H4 (cell line): Measurements from ENCODE around the gene SLAMF1. TPM values are rescaled to one million over a fixed set of nuclear protein-coding genes. Genes with fewer than 3 reads are reported as not detected.
"Not testable (repeated sequence)": the region's sequence is repeated elsewhere in the genome, so short reads cannot be mapped to it uniquely, and the experiment has no call there.

Experiments used
- DNase-seq: peaks from one replicate; pipeline ENCODE4 v3.0.0-alpha.2; 2015; ENCODE audit warnings: low spot score
- total RNA-seq: library from RNA; depleted of rRNA; stranded (reverse); fragments of >200 nt; shearing (Covaris generic); gene quantifications from 2 replicates; pipeline ENCODE4 v1.2.3, GENCODE V29; 2014; rRNA removed

The SLAMF1 gene
- total RNA-seq, 1 experiment from 2014 or later = not detected

DNA sequence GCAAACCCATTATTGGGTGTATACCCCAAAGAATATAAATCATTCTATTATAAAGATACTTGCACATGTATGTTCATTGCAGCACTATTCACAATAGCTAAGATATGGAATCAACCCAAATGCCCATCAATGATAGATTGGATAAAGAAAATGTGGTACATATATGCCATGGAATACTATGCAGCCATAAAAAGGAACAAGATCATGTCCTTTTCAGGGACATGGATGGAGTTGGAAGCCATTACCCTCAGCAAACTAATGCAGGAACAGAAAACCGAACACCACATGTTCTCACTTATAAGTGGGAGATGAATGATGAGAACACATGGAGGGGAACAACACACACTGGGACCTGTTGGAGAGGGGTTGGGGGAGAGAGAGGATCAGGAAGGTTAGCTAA is 83.6 kb downstream of the SLAMF1 start:
- DNase-seq = not testable (repeated sequence)

DNA sequence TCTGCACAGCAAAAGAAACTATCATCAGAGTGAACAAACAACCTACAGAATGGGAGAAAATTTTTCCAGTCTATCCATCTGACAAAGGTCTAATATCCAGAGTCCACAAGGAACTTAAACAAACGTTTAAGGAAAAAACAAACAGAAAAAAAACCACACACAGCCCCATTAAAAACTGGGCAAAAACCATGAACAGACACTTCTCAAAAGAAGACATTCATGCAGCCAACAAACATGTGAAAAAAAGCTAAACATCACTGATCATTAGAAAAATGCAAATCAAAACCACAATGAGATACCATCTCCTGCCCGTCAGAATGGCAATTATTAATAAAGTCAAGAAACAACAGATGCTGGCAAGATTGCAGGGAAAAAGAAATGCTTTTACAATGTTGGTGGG is 84.1 kb downstream of the SLAMF1 start:
- not testable (repeated sequence) for DNase-seq

DNA sequence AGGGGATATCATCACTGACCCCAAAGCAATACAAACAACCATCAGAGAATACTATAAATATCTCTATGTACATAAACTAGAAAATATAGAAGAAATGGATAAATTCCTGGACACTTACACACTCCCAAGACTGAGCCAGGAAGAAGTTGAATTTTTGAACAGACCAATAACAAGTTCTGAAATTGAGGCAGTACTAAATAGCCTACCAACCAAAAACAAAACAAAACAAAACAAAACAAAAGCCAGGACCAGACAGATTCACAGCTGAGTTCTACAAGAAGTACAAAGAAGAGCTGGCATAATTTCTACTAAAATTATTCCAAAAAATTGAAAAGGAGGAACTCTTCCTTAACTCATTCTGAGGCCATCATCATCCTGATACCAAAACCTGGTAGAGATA is 86.0 kb downstream of the SLAMF1 start:
- DNase-seq = no peak

DNA sequence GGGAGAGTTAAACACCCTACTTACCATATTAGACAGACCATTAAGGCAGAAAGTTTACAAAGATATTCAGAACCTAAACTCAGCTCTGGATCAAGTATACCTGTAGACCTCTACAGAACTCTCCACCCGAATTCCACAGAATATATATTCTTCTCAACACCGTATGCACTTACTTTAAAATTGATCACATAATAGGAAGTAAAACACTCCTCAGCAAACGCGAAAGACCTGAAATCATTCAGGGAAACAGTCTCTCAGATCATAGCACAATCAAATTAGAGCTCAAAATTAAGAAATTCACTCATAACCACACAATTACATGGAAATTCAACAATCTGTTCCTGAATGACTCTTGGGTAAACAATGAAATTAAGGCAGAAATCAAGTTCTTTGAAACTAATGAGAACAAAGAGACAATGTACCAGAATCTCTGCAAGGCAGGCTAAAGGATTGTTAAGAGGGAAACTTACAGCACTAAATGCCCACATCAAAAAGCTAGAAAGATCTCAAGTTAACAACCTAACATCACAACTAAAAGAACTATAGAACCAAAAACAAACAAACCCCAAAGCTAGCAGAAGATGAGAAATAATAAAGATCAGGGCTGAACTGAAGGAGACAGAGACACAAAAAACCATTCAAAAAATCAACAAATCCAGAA is 86.7 kb downstream of the SLAMF1 start:
- no peak for DNase-seq

DNA sequence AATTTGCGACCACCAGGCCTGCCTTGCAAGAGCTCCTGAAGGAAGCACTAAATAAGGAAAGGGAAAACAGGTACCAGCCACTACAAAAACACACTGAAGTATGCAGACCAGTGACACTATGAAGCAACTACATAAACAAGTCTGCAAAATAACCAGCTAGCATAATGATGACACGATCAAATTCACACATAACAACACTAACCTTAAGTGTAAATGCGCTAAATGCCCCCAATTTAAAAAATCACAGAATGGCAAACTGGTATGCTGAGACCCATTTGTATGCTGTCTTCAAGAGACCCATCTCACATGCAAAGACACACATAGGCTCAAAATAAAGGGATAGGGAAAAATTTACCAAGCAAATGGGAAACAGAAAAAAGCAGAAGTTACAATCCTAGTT is 87.4 kb downstream of the SLAMF1 start:
- DNase-seq = not testable (repeated sequence)

DNA sequence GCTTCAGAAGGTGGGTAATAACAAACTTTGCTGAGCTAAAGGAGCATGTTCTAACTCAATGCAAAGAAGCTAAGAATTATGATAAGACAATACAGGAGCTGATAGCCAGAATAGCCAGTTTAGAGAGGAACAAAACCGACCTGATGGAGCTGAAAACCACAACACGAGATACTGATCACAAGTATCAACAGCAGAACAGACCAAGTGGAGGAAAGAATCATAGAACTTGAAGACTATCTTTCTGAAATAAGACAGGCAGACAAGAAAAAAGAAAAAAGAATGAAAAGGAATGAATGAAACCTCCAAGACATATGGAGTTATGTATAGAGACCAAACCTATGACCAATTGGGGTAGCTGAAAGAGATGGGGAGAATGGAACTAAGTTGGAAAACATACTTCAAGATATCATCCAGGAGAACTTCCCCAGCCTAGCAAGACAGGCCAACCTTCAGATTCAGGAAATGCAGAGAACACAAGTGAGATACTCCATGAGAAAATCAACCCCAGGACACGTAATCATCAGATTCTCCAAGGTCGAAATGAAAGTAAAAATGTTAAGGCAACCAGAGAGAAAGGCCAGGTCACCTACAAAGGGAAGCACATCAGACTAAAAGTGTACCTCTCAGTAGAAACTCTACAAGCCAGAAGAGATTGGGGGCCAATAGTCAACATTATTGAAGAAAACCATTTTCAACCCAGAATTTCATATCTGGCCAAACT is 88.0 kb downstream of the SLAMF1 start:
- DNase-seq = no peak

Other genes starting within 250 kb of the SLAMF1 start
- gene VANGL2, start 246.5 kb downstream of the SLAMF1 start, total RNA-seq = 1.2 and 1.8 TPM in 2 replicates
- gene SLAMF6, start 123.8 kb downstream of the SLAMF1 start, total RNA-seq = not detected in 2 replicates
- gene CD84, start 67.5 kb downstream of the SLAMF1 start, total RNA-seq = not detected in 2 replicates
- gene CD48, start 64.8 kb upstream of the SLAMF1 start, total RNA-seq = not detected in 2 replicates
- 1.8 and 2.5 TPM in 2 replicates for gene SLAMF7, start 92.2 kb upstream of the SLAMF1 start, total RNA-seq
- not detected in 2 replicates for gene LY9, start 149.1 kb upstream of the SLAMF1 start, total RNA-seq
- not detected in 2 replicates for gene CD244, start 215.8 kb upstream of the SLAMF1 start, total RNA-seq
- gene ITLN1, start 238.1 kb upstream of the SLAMF1 start, total RNA-seq = not detected in 2 replicates